GM12891 (cell line): ENCODE data around the gene G3BP1.

Experiments
- PAX5 ChIP-seq: IDR thresholded peaks from 2 replicates; pipeline ENCODE4 v1.6.1; 2011; ENCODE audit warnings: low read length, moderate library complexity, mild to moderate bottlenecking; ENCODE audit not compliant: insufficient read depth, severe bottlenecking
- POLR2A ChIP-seq: IDR thresholded peaks from 2 replicates; pipeline ENCODE4 v1.6.1; 2011; ENCODE audit warnings: low read depth, low read length, control low read depth
- POLR2AphosphoS5 ChIP-seq: IDR thresholded peaks from 2 replicates; pipeline ENCODE4 v1.6.1; 2011; ENCODE audit warnings: low read depth, low read length, control low read depth
- SPI1 ChIP-seq: IDR thresholded peaks from 2 replicates; pipeline ENCODE4 v1.6.1; 2011; ENCODE audit warnings: low read depth, low read length, control low read depth
- TAF1 ChIP-seq: IDR thresholded peaks from 2 replicates; pipeline ENCODE4 v1.6.1; 2011; ENCODE audit warnings: low read depth, low read length, control low read depth

GRCh38 chr5:151740958-151741373 lies 30.8 kb upstream of the G3BP1 start:
- TF ChIP-seq SPI1 (no peak), POLR2AphosphoS5 (no peak), POLR2A (no peak), PAX5 (no peak), TAF1 (no peak)
